Hepatocyte (in vitro differentiated cells): ENCODE results near the gene PHEX.

Experiments
- CTCF ChIP-seq: fragments of 200-600 bp; sonication (generic); IDR thresholded peaks from 2 replicates; pipeline ENCODE4 v1.5.1; 2016; ENCODE audit warnings: antibody characterized with exemption, mild to moderate bottlenecking; ENCODE audit not compliant: poor library complexity
- EZH2 ChIP-seq: fragments of 200-600 bp; sonication (generic); IDR thresholded peaks from 2 replicates; pipeline ENCODE4 v1.6.1; 2016; ENCODE audit warnings: antibody characterized with exemption, mild to moderate bottlenecking, borderline replicate concordance

GRCh38 chrX:22184096-22184495 is 152.0 kb downstream of the PHEX start:
- TF ChIP-seq CTCF (no peak), EZH2 (no peak)
